AG08395 (cell line): ENCODE results near the gene NEDD9.

ENCODE experiments used
- DNase-seq: peaks from one replicate; pipeline ENCODE4 v3.0.0; 2012; ENCODE audit warnings: mixed read lengths, low spot score

The NEDD9 gene, protein sequence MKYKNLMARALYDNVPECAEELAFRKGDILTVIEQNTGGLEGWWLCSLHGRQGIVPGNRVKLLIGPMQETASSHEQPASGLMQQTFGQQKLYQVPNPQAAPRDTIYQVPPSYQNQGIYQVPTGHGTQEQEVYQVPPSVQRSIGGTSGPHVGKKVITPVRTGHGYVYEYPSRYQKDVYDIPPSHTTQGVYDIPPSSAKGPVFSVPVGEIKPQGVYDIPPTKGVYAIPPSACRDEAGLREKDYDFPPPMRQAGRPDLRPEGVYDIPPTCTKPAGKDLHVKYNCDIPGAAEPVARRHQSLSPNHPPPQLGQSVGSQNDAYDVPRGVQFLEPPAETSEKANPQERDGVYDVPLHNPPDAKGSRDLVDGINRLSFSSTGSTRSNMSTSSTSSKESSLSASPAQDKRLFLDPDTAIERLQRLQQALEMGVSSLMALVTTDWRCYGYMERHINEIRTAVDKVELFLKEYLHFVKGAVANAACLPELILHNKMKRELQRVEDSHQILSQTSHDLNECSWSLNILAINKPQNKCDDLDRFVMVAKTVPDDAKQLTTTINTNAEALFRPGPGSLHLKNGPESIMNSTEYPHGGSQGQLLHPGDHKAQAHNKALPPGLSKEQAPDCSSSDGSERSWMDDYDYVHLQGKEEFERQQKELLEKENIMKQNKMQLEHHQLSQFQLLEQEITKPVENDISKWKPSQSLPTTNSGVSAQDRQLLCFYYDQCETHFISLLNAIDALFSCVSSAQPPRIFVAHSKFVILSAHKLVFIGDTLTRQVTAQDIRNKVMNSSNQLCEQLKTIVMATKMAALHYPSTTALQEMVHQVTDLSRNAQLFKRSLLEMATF

DNA sequence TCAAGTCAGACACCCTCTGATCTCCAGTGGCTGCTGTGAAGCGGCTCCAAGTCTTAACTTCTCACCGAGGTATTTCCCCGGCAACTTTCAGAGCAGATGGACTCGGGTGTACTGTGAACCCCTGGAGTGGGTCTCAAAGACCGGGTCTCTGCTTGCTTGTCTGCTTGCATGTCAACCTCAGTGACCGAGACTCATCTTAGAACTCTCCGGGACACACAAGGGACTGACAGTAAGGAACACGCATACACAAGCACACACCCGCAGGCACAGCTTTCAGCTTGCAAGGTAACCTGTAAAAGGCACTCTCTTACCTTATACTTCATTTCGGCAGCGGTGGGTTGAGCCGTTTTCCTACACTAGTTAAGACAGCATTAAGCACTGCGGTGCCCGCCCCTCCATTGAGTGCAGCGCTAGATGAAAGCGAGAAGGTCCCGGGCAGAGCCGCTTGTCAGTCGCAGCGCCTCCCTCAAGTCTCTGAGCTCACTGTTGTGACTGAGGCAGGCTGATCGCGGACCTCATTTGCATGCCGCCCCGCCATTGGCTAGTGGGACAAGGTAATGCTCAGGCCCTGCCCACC lies at the start of gene NEDD9:
Gene NEDD9, minus strand, starts transcription at position 476 of the 577 bp plus-strand sequence. Its CDS starts 153 bp downstream, at position 323.
- DNase-seq, result peak; percentile 95

- no peak for DNase-seq
Measured at GRCh38 chr6:11282245-11282644, 49.8 kb upstream of the NEDD9 start.

- DNase-seq, result no peak
Measured at GRCh38 chr6:11280394-11280793, 47.9 kb upstream of the NEDD9 start.

GRCh38 chr6:11279284-11279689 lies 46.8 kb upstream of the NEDD9 start:
- DNase-seq, result peak; percentile 17

DNA sequence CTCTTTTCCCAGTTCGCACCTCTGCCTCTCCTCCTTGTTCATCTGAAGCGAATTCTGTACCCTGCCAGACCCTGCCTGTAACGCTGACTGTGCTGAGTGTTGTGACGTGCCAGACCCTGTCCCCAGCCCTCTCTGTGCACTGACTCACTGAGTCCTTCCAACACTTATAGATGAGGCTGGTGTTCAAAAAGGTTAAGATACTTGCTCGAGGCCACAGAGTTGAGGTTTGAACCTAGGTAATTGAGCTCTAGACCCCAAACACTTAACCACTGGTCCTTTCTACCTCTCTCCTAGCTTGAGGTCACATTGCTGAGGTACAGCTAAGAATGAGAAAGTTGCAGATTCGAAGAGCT lies 45.7 kb upstream of the NEDD9 start:
- no peak for DNase-seq

DNA sequence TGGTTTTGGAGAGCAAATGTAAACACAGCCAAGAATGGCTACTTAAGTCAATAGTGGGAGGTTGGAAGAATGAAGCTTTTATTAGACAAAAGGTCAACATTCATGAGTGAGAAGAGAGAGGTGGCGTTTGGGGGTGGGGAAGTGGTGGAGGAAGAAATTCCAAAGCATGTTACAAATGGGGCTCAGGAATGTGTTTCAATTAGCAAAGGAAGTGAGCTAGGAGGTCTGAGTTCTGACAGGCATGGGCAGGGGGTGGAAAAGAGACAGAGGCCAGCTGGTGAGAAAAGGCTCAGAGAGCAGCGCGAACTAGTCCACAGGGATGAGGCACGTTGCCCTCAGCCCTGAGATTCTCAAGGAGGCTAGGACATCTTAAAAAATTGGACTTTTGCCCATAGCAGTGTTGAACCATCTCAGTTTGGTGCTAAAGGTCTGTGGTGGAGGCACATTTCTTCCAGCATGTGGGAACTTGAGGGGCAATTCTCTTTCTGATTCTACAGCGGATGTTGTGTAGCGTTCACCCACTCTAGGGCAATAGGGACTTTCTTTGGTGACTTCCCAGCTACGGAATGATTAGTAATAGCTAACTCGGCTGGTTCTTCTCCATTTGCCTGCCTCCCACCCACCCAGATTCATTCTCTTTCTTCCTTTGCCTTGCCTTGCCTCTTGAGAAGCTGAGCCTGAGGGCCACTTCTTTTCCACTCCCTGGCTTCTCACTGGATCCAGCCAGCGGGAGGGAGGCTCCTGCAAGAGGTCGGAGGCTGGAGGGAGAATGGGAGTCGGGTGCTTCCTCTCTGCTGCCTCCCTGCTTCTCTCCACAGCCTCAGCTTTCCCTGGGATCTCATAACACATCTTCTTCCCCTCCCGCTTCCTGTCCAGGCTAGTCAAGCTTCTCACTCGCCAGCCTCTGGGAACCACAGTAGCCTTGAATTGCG lies 45.1 kb upstream of the NEDD9 start:
- peak; percentile 54 for DNase-seq

DNA sequence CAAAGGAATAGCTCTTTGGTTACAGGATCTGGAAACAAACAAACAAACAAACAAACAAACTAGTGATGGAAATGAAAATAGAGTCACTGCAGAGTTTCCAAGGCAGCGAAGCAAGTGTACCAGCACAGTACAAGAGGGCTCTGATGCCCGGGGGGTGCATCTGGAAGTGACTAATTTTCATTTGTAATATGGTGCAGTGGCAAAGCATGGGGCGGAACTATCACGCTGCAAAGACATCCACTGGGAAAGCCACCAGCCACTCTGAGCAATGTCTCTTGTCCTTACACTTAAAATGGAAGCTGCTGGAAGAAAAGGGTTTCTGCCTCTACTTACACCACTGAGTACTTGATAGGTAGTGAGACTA lies 44.4 kb upstream of the NEDD9 start:
- DNase-seq, result no peak

GRCh38 chr6:11276228-11276627 lies 43.8 kb upstream of the NEDD9 start:
- no peak for DNase-seq

DNA sequence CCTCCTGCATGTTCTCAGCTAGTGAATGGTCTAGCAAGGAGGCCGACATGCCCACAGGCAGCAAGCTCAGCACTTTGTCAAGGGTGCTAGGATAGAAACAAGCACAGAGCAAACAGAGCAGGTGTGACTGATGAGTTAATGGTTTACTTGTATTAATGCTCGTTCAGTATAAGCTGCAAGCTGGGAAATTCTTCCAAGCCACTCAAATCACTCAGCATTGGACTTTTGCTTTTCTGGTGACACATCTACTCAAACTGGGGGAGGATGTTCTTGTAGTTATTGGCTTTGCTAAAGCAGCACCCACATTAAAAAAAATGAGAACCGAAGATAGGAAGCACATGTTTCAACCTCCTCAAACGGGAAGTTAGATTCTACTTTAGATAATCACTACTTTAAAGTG lies 43.1 kb upstream of the NEDD9 start:
- no peak for DNase-seq

- no peak for DNase-seq
Measured at GRCh38 chr6:11273406-11274065, 41.1 kb upstream of the NEDD9 start.

DNA sequence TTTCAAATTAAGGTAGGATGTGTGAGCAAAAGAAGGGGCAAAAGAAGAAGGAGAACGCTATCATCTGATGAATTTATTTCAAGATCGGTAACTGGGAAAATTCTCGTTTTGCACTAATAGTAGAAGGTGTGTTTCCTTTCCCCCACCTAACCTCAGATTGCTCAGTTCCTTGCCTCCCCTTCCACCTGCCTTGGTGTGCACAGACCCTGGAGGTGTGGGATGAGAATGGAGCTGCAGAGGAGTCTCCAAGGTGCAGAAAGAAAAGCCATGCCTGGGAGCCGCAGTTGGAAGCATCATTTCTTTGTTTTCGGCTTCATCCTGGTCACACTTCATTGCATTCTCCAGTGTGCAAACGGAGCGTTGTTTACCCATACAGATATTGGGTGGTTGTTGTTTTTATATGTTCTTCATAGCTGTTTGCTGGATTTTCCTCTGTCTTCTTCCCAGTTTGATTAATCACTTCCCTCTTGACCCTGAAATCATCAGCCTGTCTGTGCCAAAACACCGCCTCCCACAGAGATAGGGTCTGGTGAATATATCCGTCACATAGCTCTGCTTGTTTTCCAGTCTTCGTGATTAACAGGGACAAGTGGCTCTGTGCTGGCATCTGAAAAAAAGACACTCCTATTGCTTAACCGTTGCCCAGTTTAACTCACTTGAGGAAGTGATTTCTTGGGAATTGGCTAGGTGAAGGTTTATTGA lies 40.2 kb upstream of the NEDD9 start:
- DNase-seq, result no peak

DNA sequence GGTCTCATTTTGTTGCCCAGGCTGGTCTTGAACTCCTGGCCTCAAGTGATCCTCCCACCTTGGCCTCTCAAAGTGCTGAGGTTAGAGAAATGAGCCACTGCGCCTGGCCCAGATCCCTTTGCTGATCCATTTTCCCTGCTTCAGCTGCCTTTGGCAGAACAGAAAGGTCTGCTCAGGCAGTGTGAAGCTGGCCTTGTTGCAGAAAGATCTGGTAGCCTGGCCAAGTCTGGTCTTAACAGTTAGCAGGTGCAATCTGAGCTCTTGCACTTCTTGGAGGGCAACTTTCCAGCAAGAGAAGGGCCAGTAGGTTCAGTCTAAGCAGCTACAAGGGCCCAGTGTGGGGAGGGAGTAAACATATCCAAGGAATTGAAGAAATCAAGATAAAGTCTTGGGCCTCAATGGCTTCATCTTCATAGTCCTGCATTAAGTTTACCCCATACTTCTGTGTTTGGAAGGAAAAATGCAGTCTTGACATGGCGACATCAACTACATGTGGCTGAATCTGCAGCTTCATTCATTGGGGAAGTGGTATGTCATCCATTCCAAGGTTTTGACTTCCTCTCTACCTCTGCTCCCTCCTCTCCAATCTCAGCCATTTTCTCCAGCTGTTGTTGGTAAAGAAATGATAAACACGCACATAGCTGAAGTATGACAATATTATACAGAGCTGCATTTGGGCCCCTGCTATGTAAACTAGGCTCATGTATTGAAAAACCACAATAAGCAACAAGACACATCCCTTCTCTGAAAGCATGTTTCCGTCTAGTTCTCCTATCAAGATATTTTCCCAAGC lies 39.0 kb upstream of the NEDD9 start:
- DNase-seq, result no peak

DNA sequence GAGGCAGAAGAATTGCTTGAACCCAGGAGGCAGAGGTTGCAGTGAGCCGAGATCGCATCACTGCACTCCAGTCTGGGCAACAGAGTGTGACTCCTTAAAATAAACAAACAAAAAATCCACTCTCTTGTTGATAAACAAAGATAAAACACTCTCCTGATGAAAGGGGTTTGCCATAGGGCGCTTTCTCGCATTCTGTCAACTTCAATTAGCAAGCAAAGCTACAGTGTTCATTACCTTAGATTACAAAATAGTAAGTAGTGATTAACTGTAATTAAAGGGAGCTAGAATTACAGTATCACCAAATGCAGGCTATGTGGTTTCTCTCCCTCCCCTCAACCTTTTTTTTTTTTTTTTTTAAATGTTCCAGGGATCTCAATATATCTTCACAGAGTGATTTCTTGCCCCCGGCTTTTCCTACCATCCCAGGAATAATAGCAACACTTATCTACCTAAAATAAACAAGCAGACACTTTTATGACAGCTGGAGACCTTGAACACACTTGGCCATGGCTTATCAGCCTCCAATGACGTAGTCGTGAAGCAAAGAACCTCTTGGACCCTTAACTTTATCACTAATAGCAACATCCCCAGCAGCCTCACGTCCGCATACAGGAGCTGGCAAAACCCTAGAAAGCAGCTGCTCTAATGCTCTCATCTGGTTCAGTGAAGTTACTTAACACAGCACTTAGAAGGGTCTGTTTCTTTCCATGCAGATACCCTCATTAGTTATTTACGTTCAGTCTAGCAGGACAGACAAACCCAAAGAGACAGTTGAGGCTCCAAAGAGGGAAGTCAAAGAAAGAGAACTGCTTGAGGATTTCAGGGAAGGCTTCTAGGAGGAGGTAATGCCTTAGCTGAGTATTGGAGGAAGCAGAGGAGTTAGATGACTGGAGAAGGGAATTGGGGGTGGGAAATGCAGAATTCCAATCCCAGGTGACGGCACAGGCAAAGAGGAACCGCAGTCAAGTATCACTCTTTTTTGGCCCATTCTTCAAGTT lies 37.9 kb upstream of the NEDD9 start:
- no peak for DNase-seq

DNA sequence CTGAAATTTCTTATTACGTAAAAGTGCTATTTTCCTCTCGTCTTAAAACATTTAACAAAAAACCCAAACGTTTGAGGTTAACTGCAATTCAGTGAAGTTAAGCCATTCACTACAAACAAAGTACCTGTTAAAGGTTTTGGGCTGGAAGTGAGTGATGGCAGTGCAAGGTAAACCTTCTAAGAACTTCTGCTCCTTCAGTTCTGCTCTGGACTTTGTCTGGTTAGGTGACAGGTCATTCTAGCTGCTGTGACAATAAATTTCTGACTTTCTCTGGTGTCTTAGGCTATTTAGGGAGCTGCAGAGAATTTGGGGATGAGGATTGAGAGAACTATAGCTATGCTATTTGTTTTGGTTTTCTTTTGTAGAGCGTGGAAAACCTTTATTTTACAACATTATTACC lies 36.5 kb upstream of the NEDD9 start:
- no peak for DNase-seq

DNA sequence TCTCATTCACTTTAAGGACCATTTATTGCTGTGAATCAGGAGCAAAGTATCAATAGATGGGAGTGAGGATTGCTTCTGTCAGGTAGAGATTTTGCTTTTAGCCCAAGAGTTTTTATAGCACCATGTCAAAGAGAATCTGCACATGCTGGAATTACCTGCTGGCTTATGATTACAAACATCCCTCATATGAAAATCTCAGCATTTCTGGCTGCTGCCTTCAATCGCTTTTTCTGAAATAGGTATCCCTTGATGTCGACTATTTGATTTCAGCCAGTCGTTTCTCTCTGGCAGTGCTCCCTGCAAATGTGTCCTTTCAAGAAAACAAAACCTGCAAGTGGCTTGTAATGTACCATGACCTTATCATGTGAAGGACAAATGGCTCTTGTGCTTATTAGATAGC lies 34.5 kb upstream of the NEDD9 start:
- DNase-seq, result no peak

- no peak for DNase-seq
Measured at GRCh38 chr6:11265932-11266331, 33.5 kb upstream of the NEDD9 start.

DNA sequence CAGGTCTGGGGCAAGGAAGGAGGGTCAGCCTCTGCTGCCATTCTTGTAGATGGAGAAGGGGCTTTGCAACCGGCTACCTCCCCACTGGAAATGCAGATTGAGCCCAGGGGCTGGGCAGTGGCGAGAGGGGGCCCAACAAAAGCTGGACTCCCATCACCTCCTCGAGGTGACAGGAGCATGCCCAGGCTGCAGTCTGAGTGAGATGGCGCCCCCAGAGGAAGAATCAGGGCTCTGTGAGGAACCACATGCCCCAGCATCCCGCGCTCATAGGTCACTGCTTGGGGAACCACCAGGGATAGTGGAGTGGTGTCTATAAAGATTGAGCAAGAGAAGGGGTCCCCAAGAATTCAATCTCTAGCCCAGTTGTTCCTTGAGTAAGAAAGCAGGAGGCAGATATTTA lies 31.6 kb upstream of the NEDD9 start:
- DNase-seq, result no peak

DNA sequence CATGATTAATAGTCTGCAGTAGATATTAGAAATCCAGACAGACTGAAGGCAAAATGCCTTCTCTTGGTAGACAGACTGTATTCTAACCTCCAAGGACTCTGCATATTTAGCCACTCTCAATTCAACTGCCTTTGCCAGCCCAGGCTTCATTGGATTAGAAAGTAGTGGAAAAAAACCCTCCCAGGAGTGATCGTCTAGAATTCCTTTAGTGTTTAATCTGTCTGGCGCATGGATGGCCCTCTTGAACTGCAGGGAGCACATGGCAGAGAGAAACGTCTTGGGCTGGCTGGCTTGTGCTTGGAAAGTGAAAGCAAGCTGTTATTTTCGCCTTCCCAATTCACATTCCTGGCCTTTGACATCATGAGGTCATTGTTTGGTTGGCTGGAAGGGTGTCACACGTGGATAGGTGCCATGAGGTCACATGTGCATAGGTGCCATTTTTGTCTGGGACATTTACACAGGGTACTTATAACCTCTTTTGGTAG lies 30.9 kb upstream of the NEDD9 start:
- DNase-seq, result peak; percentile 77

DNA sequence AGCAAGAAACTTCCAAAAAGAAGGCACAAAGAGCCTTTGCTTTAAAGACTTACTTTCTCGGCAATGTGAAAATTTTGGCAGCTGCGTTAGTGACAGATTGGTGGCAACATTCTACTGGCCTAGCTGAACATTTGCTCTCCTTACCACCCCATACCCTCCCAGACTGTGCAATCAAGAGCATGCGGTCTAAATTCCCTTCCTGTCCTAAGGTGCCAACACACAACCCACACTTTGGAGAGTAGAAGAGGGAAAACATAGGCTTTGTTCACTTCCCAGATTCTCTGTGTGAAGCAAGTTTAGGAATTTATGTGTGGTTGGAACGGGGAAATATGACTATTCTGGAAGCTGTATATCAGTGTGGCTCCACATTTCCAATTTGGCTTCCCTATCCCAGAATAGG lies 29.8 kb upstream of the NEDD9 start:
- no peak for DNase-seq
